Measurements from ENCODE around the gene CCDC91.

DNA sequence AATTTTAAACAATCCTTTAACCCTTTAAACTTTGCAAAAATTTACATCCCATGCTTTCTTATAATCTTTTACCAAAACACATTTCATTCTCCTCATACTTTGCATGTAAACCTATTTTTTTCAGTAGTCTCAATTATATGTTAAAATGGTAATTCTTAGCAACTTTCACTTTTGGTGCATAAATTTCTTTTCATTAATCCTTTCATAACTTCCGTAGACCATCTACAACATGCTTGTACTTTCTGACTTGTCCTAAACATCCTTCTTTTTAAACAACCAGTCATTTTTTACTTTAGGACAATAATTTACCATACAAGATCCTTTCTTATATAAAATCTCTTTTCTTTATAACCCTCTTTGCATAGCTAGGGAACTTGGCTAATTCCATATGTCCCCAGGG lies 19.5 kb downstream of the CCDC91 start:
- no peak for TF ChIP-seq POLR2A (IDR thresholded peaks at IDR 0.05)
- TF ChIP-seq, protein P1, sequence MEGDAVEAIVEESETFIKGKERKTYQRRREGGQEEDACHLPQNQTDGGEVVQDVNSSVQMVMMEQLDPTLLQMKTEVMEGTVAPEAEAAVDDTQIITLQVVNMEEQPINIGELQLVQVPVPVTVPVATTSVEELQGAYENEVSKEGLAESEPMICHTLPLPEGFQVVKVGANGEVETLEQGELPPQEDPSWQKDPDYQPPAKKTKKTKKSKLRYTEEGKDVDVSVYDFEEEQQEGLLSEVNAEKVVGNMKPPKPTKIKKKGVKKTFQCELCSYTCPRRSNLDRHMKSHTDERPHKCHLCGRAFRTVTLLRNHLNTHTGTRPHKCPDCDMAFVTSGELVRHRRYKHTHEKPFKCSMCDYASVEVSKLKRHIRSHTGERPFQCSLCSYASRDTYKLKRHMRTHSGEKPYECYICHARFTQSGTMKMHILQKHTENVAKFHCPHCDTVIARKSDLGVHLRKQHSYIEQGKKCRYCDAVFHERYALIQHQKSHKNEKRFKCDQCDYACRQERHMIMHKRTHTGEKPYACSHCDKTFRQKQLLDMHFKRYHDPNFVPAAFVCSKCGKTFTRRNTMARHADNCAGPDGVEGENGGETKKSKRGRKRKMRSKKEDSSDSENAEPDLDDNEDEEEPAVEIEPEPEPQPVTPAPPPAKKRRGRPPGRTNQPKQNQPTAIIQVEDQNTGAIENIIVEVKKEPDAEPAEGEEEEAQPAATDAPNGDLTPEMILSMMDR (IDR thresholded peaks at IDR 0.05): no peak
